ENCODE results near the gene GPC5. TPM values are rescaled to one million over a fixed set of nuclear protein-coding genes. Genes with fewer than 3 reads are reported as not detected.

The GPC5 gene
- total and polyA plus RNA-seq, 2 of the 8 experiments (the other 6 are each of a cell fraction or from before 2014, with no cell fraction given), result 0.20 to 0.39 TPM

DNA sequence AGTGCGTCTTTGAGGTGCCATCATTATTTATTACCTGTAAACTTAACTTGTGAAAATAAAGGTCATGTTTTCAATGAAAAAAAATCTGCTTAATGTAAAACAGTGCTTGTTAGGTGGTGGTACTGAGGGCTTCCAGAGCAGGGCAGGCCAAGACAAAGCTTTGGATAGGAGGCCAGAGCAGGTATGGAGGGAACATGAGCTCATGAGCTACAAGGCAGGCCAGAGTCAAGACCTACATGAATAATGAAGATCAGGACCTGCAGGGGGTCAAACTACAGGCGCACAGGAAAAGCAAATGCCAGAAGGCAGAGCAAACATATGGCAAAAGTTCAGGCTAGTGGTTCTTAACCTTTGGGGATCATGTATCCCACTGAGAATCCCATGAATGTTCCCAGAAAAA is 343.5 kb downstream of the GPC5 start:
- H3K9ac ChIP-seq (replicated peaks in 1 of 4; ENCODE audit: extremely low read depth in 1 of 4, low read depth in 3 of 4, low read length in 3 of 4), result no peak overlapping the region
- H4K91ac ChIP-seq (replicated peaks; ENCODE audit: insufficient read length, low read length), result no peak overlapping the region
- H2BK20ac ChIP-seq (ENCODE audit: low read length), result no peak overlapping the region
- no peak overlapping the region for H2AFZ ChIP-seq (ENCODE audit: low read length)
- CTCF ChIA-PET (ENCODE audit: partially characterized antibody), result no interaction called here
- FAIRE-seq, result no peak
- no peaks in the 10 kb centered on the region for H3K27me3 ChIP-seq (replicated peaks in 1 of 4; ENCODE audit: control insufficient read depth in 3 of 4, extremely low read depth in 1 of 4, insufficient read depth in 3 of 4, low read length in 3 of 4)
- no peak overlapping the region for H3K18ac ChIP-seq (ENCODE audit: extremely low read depth, low read length)
- no peaks in the 10 kb centered on the region for H3K36me3 ChIP-seq (ENCODE audit: control insufficient read depth in 2 of 4, insufficient read depth in 4 of 4, low read length in 3 of 4)
- WGBS, 2 experiments (ENCODE audit: extremely low coverage in 1 of 2, insufficient coverage in 1 of 2, insufficient read length in 1 of 2, insufficient replicate concordance in 2 of 2, low coverage in 1 of 2, low lambda C conversion rate in 2 of 2, missing lambda C conversion rate in 1 of 2), result 82% methylated on average over 2 of the region's 2 CpGs; no CpG with 5 or more reads in 1 of the 2 experiments
- H2BK5ac ChIP-seq (ENCODE audit: low read depth, low read length), result no peak overlapping the region
- no peak overlapping the region for H3K27ac ChIP-seq (ENCODE audit: low read depth, low read length)
- no peak for TF ChIP-seq KDM1A (IDR thresholded peaks at IDR 0.05; ENCODE audit: borderline replicate concordance, low read length)
- no peak for TF ChIP-seq FOSL1 (IDR thresholded peaks at IDR 0.05; ENCODE audit: insufficient read depth, low read depth, low read length)
- no peak for TF ChIP-seq MAFK (IDR thresholded peaks at IDR 0.05; ENCODE audit: low read depth, low read length)
- TF ChIP-seq JUN (IDR thresholded peaks at IDR 0.05; ENCODE audit: low read depth, low read length), result no peak
- no peak for TF ChIP-seq NANOG (IDR thresholded peaks at IDR 0.05; ENCODE audit: insufficient read depth, low read depth, low read length, poor library complexity, severe bottlenecking)
- no peak for TF ChIP-seq ASH2L (IDR thresholded peaks at IDR 0.05; ENCODE audit: low read length)
- H3K56ac ChIP-seq (replicated peaks; ENCODE audit: insufficient read length, low read depth, low read length), result no peak overlapping the region
- no peak overlapping the region for H3K23ac ChIP-seq (ENCODE audit: insufficient read length)
- no peak overlapping the region for H3K14ac ChIP-seq (ENCODE audit: insufficient read length)
- no peaks in the 10 kb centered on the region; a peak in 1 of 4 replicates for H3K9me3 ChIP-seq (ENCODE audit: insufficient read depth in 2 of 2, low read depth in 1 of 2, low read length in 1 of 2)
- no peaks in the 10 kb centered on the region for H3K4me1 ChIP-seq (replicated peaks in 1 of 4; ENCODE audit: control insufficient read depth in 3 of 4, insufficient read depth in 4 of 4, low read length in 3 of 4)
- H3K79me2 ChIP-seq (ENCODE audit: control insufficient read depth in 1 of 2, insufficient read depth in 2 of 2, low read length in 2 of 2), result no peaks in the 10 kb centered on the region
- H2BK15ac ChIP-seq (ENCODE audit: low read length), result no peak overlapping the region
- DNase-seq (ENCODE audit: low read depth in 1 of 2, low spot score in 2 of 2), result no peak
- H3K4ac ChIP-seq (replicated peaks; ENCODE audit: insufficient read length, low read depth, low read length), result no peak overlapping the region
- no peak overlapping the region for H4K8ac ChIP-seq (ENCODE audit: extremely low read depth, insufficient read depth, low read length)
- no peaks in the 10 kb centered on the region for H3K23me2 ChIP-seq (ENCODE audit: low read depth, low read length)
- H3K4me3 ChIP-seq (ENCODE audit: extremely low read depth in 1 of 4, insufficient read depth in 2 of 4, low read depth in 3 of 4, low read length in 4 of 4), result no peak overlapping the region
- POLR2A ChIA-PET (ENCODE audit: partially characterized antibody), result no interaction called here
- no peak overlapping the region for H2BK12ac ChIP-seq (ENCODE audit: low read depth, low read length)
- H3K79me1 ChIP-seq (ENCODE audit: low read depth, low read length), result no peaks in the 10 kb centered on the region
- H4K20me1 ChIP-seq (replicated peaks in 1 of 2; ENCODE audit: control insufficient read depth in 1 of 2, insufficient read depth in 2 of 2, low read length in 2 of 2), result no peaks in the 10 kb centered on the region
- H2AK5ac ChIP-seq (ENCODE audit: low read depth, low read length), result no peak overlapping the region
- H4K5ac ChIP-seq (ENCODE audit: insufficient read length, low read depth, low read length), result no peak overlapping the region
- H2BK120ac ChIP-seq (replicated peaks; ENCODE audit: low read depth, low read length), result no peak overlapping the region
- H3K4me2 ChIP-seq (ENCODE audit: insufficient read depth in 1 of 2, low read depth in 2 of 2, low read length in 2 of 2), result no peak overlapping the region

All from H1 (cell line).